K562 (cell line): ENCODE measurements around the gene HDAC9. TPM values are rescaled to one million over a fixed set of nuclear protein-coding genes. Genes with fewer than 3 reads are reported as not detected.

Experiments used
- ATAC-seq: fragments of 200-7000 bp; cut with Tn5 transposase; 3 replicates; pipeline ENCODE4 v1.9.1; 2020; ENCODE audit warnings: moderate library complexity
- BruUV-seq: library from RNA; stranded (reverse); fragments of 400-500 nt; replicated peaks from 2 replicates; lab custom pipeline; 2021; lab: Mats Ljungman, UMichigan
- CTCF ChIA-PET: fragments of 300-600 bp; formaldehyde crosslinking; extraction: SDS; loops from one replicate; lab custom pipeline; 2021; ENCODE audit warnings: low intra/inter-chr PET ratio; lab: Yijun Ruan, JAX
- POLR2A ChIA-PET: fragments of 300-600, 350-650 bp; sonication (Branson Sonifier 250); formaldehyde crosslinking; extraction: SDS; loops from one replicate; lab custom pipeline; 2021; ENCODE audit warnings: antibody characterized with exemption, inconsistent platforms; lab: Yijun Ruan, JAX
- DNase-seq, 4 experiments: peaks; one replicate each; pipeline versions ENCODE4 v3.0.0 to v3.0.0-alpha.2; 2011 to 2018; ENCODE audit warnings: low spot score in 3 of 4, mixed read lengths in 3 of 4; ENCODE audit errors: extremely low read depth in 1 of 4
- FAIRE-seq: peaks from 2 replicates; lab custom pipeline; 2011; peaks lifted over from hg19 to GRCh38; lab: Jason Lieb, UNC
- H2AFZ ChIP-seq: 2 replicates; pipeline ENCODE4 v1.6.0; 2011; ENCODE audit warnings: low read depth, low read length, control low read depth, inconsistent platforms
- H3K27ac ChIP-seq: fragments of 200-600 bp; 3 replicates; pipeline ENCODE4 v1.8.0; 2011; ENCODE audit warnings: low read depth, mild to moderate bottlenecking, control low read depth, inconsistent platforms, low read length, moderate library complexity, mixed read lengths; ENCODE audit errors: extremely low read depth
- H3K27me3 ChIP-seq, 2 experiments: fragments of 300-600 bp in 1 of 2; 2 replicates in 1 of 2; 3 replicates in 1 of 2; pipeline versions ENCODE4 v1.6.0 to v1.8.0; 2011; ENCODE audit warnings: inconsistent platforms in 2 of 2, low read length in 2 of 2, mild to moderate bottlenecking in 1 of 2, mixed read lengths in 1 of 2, moderate library complexity in 1 of 2; ENCODE audit not compliant: control insufficient read depth in 2 of 2, insufficient read depth in 2 of 2
- H3K36me3 ChIP-seq: fragments of 300-600 bp; 3 replicates; pipeline ENCODE4 v1.8.0; 2011; ENCODE audit warnings: mild to moderate bottlenecking, low read length, inconsistent platforms; ENCODE audit not compliant: control insufficient read depth, insufficient read depth
- H3K4me1 ChIP-seq, 2 experiments: fragments of 200-600 bp in 1 of 2; replicated peaks in 1 of 2; 2 replicates in 1 of 2; 3 replicates in 1 of 2; pipeline versions ENCODE4 v1.5.1 to v1.8.0; 2011; ENCODE audit warnings: inconsistent platforms in 2 of 2, low read length in 2 of 2, mild to moderate bottlenecking in 1 of 2, mixed read lengths in 1 of 2, moderate library complexity in 1 of 2; ENCODE audit not compliant: control insufficient read depth in 2 of 2, insufficient read depth in 2 of 2
- H3K4me2 ChIP-seq: 2 replicates; pipeline ENCODE4 v1.6.1; 2011; ENCODE audit warnings: low read length, control low read depth, inconsistent platforms, mixed read lengths; ENCODE audit not compliant: insufficient read depth
- H3K4me3 ChIP-seq: fragments of 200-600 bp; sonication (generic), shearing (Covaris generic); 2 replicates; pipeline ENCODE4 v1.5.1; 2016; ENCODE audit warnings: control low read depth, inconsistent platforms
- H3K79me2 ChIP-seq: fragments of 200-600 bp; 3 replicates; pipeline ENCODE4 v1.8.0; 2011; ENCODE audit warnings: low read length, inconsistent platforms; ENCODE audit not compliant: control insufficient read depth, insufficient read depth
- H3K9ac ChIP-seq, 2 experiments: 2 replicates each; pipeline versions ENCODE4 v1.6.0 to v1.6.1; 2011; ENCODE audit warnings: low read depth in 2 of 2, low read length in 2 of 2, control low read depth in 1 of 2, inconsistent platforms in 1 of 2, mild to moderate bottlenecking in 1 of 2, mixed read lengths in 1 of 2; ENCODE audit not compliant: insufficient read depth in 1 of 2
- H3K9me1 ChIP-seq: one replicate; pipeline ENCODE4 v1.6.0; 2011; ENCODE audit warnings: inconsistent platforms, mild to moderate bottlenecking, low read length, moderate library complexity; ENCODE audit not compliant: control insufficient read depth, insufficient read depth
- H3K9me3 ChIP-seq: replicated peaks from 2 replicates; pipeline ENCODE4 v1.5.1; 2011; ENCODE audit warnings: low read depth, low read length, inconsistent platforms; ENCODE audit not compliant: control insufficient read depth, insufficient read depth
- H4K20me1 ChIP-seq: replicated peaks from 2 replicates; pipeline ENCODE4 v1.6.1; 2011; ENCODE audit warnings: low read length, inconsistent platforms, mixed read lengths; ENCODE audit not compliant: control insufficient read depth, insufficient read depth
- CBX8 ChIP-seq: fragments of 200-600 bp; sonication (generic); IDR thresholded peaks from 2 replicates; pipeline ENCODE4 v1.6.1; 2012; ENCODE audit warnings: borderline replicate concordance, mixed run types, low read depth, mild to moderate bottlenecking, moderate library complexity, mixed read lengths, low read length, control low read depth, inconsistent platforms; ENCODE audit not compliant: poor library complexity, severe bottlenecking; ENCODE audit errors: extremely low read depth
- GABPB1 ChIP-seq: sonication (generic); formaldehyde crosslinking; IDR thresholded peaks from 2 replicates; pipeline ENCODE4 v1.8.0; 2022; ENCODE audit warnings: mild to moderate bottlenecking, missing genetic modification reagents
- HMGN3 ChIP-seq: IDR thresholded peaks from 2 replicates; pipeline ENCODE4 v1.6.1; 2011; ENCODE audit warnings: borderline replicate concordance, low read depth, mild to moderate bottlenecking, mixed read lengths, low read length; ENCODE audit not compliant: insufficient read length; ENCODE audit errors: extremely low read depth
- MYC ChIP-seq, 2 experiments: fragments of 250-450 bp in 1 of 2; sonication (Bioruptor Pico) in 1 of 2; IDR thresholded peaks; 2 replicates each; pipeline versions ENCODE4 v1.5.1 to v1.6.1; 2012 to 2021; ENCODE audit warnings: low read depth in 2 of 2, borderline replicate concordance in 1 of 2, improper control_type of control experiment in 1 of 2, low read length in 1 of 2, mild to moderate bottlenecking in 1 of 2, moderate library complexity in 1 of 2
- NCOA6 ChIP-seq: fragments of 450-650 bp; IDR thresholded peaks from 2 replicates; pipeline ENCODE4 v1.6.1; 2017; ENCODE audit warnings: mild to moderate bottlenecking
- POLR3G ChIP-seq: IDR thresholded peaks from 2 replicates; pipeline ENCODE4 v1.6.1; 2011; ENCODE audit not compliant: insufficient read length, insufficient replicate concordance; ENCODE audit errors: extremely low read depth
- RFX1 ChIP-seq: fragments of 450-650 bp; IDR thresholded peaks from 2 replicates; pipeline ENCODE4 v1.6.1; 2016; ENCODE audit warnings: mild to moderate bottlenecking, moderate library complexity
- RNF2 ChIP-seq: sonication (generic); IDR thresholded peaks from 2 replicates; pipeline ENCODE4 v1.6.1; 2016
- SNRNP70 ChIP-seq: fragments of 200-400 bp; formaldehyde crosslinking; optimal IDR thresholded peaks from 2 replicates; pipeline ENCODE3; 2017; ENCODE audit warnings: low read depth, low read length
- TCF3 ChIP-seq: sonication (generic); formaldehyde crosslinking; IDR thresholded peaks from 2 replicates; pipeline ENCODE4 v1.4.0; 2020; ENCODE audit warnings: mild to moderate bottlenecking, missing genetic modification reagents
- ZNF174 ChIP-seq: fragments of 250-450 bp; sonication (Bioruptor Pico); IDR thresholded peaks from 2 replicates; pipeline ENCODE4 v1.4.0; 2020; ENCODE audit warnings: mild to moderate bottlenecking
- ZNF324 ChIP-seq: fragments of 250-450 bp; sonication (Bioruptor Pico); IDR thresholded peaks from 2 replicates; pipeline ENCODE4 v1.4.0; 2020; ENCODE audit warnings: mild to moderate bottlenecking
- ZNF444 ChIP-seq: fragments of 250-450 bp; sonication (Bioruptor Pico); IDR thresholded peaks from 2 replicates; pipeline ENCODE4 v1.4.0; 2020; ENCODE audit warnings: mild to moderate bottlenecking, moderate library complexity
- ZNF764 ChIP-seq: fragments of 250-450 bp; sonication (Bioruptor Pico); IDR thresholded peaks from 2 replicates; pipeline ENCODE4 v1.4.0; 2020; ENCODE audit warnings: low read depth, mild to moderate bottlenecking, moderate library complexity
- ZSCAN29 ChIP-seq: fragments of 450-650 bp; IDR thresholded peaks from 2 replicates; pipeline ENCODE4 v1.6.1; 2017
- in situ Hi-C: fragments of 300-500 bp; cut with MboI; formaldehyde crosslinking; loops from 4 replicates; pipeline ENCODE4 v1.15.0; 2018; ENCODE audit warnings: inconsistent platforms, mixed read lengths
- intact Hi-C: fragments of 100-400 bp; cut with micrococcal nuclease; formaldehyde crosslinking; loops from 2 replicates; pipeline ENCODE4 v1.14.2; 2022
- polyA plus RNA-seq, 8 experiments: library from polyadenylated mRNA; depleted of rRNA in 4 of 8; stranded (reverse) in 5 of 8; unstranded in 3 of 8; fragments of >200 nt; fragmentation: Nextera tagmentation in 2 of 8; fragmentation: Illumina TruSeq in 1 of 8; extraction: Ambion mirVana in 2 of 8; extraction: Trizol in 1 of 8; gene quantifications; 2 replicates each; pipeline versions ENCODE4 v1.2.1 to v1.2.3, GENCODE V29; 2011 to 2014; ENCODE audit warnings: inconsistent platforms in 1 of 8, missing spikeins in 1 of 8
- total RNA-seq, 7 experiments: library from RNA; depleted of rRNA in 6 of 7; stranded (reverse); fragments of >200 nt in 6 of 7; fragmentation: Illumina TruSeq in 2 of 7; extraction: Trizol in 2 of 7; gene quantifications; 2 replicates each; pipeline versions ENCODE4 v1.2.1 to v1.2.3, GENCODE V29; 2011 to 2021; ENCODE audit warnings: low replicate concordance in 1 of 7
- TF ChIP-seq, protein P1 (sequence below): fragments of 250-450 bp; sonication (Bioruptor Pico); IDR thresholded peaks from 2 replicates; pipeline ENCODE4 v1.4.0; 2020; ENCODE audit warnings: mild to moderate bottlenecking, moderate library complexity
- TF ChIP-seq, protein P2 (sequence below): fragments of 250-450 bp; sonication (Bioruptor Pico); IDR thresholded peaks from 2 replicates; pipeline ENCODE4 v1.8.0; 2021; ENCODE audit warnings: borderline replicate concordance, mild to moderate bottlenecking, moderate library complexity; ENCODE audit not compliant: poor library complexity, severe bottlenecking
- TF ChIP-seq, protein P3 (sequence below): fragments of 450-650 bp; IDR thresholded peaks from 2 replicates; pipeline ENCODE4 v1.6.1; 2016; ENCODE audit warnings: missing biosample characterization, missing genetic modification characterization

The HDAC9 gene
- total and polyA plus RNA-seq, 9 of the 15 experiments (the other 6 are each of a cell fraction or from before 2014, with no cell fraction given) = 0.08 to 0.91 (median 0.33) TPM

DNA sequence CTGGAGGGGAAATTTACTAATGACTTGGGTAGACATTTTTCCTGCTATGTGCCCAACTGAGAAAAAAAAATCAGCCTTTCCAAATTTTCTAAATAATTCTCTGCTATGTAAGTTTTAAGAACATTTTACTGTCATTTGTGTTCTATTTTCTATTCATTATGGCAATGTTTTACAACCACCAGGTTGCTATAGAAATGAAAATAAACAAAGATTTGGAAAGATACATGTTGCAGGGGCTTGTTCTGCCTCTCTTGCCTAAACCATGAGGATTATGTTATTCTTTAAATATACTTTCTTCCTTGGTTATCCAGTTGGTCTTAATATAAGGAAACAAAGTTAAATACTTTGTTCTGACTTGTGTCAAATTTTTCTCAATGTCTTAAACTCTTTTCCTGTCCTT lies 364.7 kb downstream of the HDAC9 start:
- H3K79me2 ChIP-seq = no peaks in the 10 kb centered on the region
- CTCF ChIA-PET = no interaction called here
- FAIRE-seq (no peak), ATAC-seq (no peak), DNase-seq (no peak)
- H3K27ac ChIP-seq = no peak overlapping the region
- no TSS peak for BruUV-seq
- H2AFZ ChIP-seq = no peak overlapping the region
- TF ChIP-seq, protein P1, sequence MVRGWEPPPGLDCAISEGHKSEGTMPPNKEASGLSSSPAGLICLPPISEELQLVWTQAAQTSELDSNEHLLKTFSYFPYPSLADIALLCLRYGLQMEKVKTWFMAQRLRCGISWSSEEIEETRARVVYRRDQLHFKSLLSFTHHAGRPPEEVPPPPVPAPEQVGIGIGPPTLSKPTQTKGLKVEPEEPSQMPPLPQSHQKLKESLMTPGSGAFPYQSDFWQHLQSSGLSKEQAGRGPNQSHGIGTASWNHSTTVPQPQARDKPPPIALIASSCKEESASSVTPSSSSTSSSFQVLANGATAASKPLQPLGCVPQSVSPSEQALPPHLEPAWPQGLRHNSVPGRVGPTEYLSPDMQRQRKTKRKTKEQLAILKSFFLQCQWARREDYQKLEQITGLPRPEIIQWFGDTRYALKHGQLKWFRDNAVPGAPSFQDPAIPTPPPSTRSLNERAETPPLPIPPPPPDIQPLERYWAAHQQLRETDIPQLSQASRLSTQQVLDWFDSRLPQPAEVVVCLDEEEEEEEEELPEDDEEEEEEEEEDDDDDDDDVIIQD (CRISPR knock-in tag) = no peak
- TF ChIP-seq SNRNP70 = no peak
- TF ChIP-seq, protein P2, sequence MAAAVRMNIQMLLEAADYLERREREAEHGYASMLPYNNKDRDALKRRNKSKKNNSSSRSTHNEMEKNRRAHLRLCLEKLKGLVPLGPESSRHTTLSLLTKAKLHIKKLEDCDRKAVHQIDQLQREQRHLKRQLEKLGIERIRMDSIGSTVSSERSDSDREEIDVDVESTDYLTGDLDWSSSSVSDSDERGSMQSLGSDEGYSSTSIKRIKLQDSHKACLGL (CRISPR knock-in tag) = no peak
- no peak for TF ChIP-seq RFX1
- no peak for TF ChIP-seq ZNF764 (CRISPR knock-in tag)
- TF ChIP-seq ZNF174 (CRISPR knock-in tag) = no peak
- no peak for TF ChIP-seq CBX8
- TF ChIP-seq MYC (IDR thresholded peaks at IDR 0.05; ENCODE audit: low read depth, low read length) = no peak
- no peak for TF ChIP-seq MYC (CRISPR knock-in tag; IDR thresholded peaks at IDR 0.05; ENCODE audit: borderline replicate concordance, low read depth)
- TF ChIP-seq POLR3G = no peak
- no peak for TF ChIP-seq ZNF324 (CRISPR knock-in tag)
- TF ChIP-seq NCOA6 = no peak
- TF ChIP-seq TCF3 (CRISPR knock-in tag) = no peak
- no peak for TF ChIP-seq ZSCAN29
- no peak for TF ChIP-seq GABPB1 (CRISPR knock-in tag)
- TF ChIP-seq HMGN3 = no peak
- TF ChIP-seq, protein P3, sequence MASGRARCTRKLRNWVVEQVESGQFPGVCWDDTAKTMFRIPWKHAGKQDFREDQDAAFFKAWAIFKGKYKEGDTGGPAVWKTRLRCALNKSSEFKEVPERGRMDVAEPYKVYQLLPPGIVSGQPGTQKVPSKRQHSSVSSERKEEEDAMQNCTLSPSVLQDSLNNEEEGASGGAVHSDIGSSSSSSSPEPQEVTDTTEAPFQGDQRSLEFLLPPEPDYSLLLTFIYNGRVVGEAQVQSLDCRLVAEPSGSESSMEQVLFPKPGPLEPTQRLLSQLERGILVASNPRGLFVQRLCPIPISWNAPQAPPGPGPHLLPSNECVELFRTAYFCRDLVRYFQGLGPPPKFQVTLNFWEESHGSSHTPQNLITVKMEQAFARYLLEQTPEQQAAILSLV (tag) = no peak
- no peak for TF ChIP-seq RNF2
- TF ChIP-seq ZNF444 (CRISPR knock-in tag) = no peak
- H3K27me3 ChIP-seq = no peaks in the 10 kb centered on the region
- intact Hi-C loops = no loop called here
- no peak overlapping the region for H3K4me3 ChIP-seq
- in situ Hi-C loops = no loop called here
- H4K20me1 ChIP-seq = no peaks in the 10 kb centered on the region
- no peak overlapping the region for H3K4me2 ChIP-seq
- no peaks in the 10 kb centered on the region for H3K36me3 ChIP-seq
- no peaks in the 10 kb centered on the region for H3K4me1 ChIP-seq
- POLR2A ChIA-PET = no interaction called here
- no peak overlapping the region for H3K9ac ChIP-seq
- no peaks in the 10 kb centered on the region for H3K9me1 ChIP-seq
- H3K9me3 ChIP-seq = no peaks in the 10 kb centered on the region; the same call in 1 of the 2 replicates
